Measurements from ENCODE around the gene POLR2E.

GRCh38 chr19:1085053-1085658 is 10.0 kb downstream of the POLR2E start:
- TF ChIP-seq POLR2AphosphoS5 (IDR thresholded peaks at IDR 0.05; ENCODE audit: low read depth) = no peak
- no peak for TF ChIP-seq REST (IDR thresholded peaks at IDR 0.05; ENCODE audit: unreplicated experiment)
- TF ChIP-seq, protein P1, sequence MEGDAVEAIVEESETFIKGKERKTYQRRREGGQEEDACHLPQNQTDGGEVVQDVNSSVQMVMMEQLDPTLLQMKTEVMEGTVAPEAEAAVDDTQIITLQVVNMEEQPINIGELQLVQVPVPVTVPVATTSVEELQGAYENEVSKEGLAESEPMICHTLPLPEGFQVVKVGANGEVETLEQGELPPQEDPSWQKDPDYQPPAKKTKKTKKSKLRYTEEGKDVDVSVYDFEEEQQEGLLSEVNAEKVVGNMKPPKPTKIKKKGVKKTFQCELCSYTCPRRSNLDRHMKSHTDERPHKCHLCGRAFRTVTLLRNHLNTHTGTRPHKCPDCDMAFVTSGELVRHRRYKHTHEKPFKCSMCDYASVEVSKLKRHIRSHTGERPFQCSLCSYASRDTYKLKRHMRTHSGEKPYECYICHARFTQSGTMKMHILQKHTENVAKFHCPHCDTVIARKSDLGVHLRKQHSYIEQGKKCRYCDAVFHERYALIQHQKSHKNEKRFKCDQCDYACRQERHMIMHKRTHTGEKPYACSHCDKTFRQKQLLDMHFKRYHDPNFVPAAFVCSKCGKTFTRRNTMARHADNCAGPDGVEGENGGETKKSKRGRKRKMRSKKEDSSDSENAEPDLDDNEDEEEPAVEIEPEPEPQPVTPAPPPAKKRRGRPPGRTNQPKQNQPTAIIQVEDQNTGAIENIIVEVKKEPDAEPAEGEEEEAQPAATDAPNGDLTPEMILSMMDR (conservative IDR thresholded peaks at IDR 0.05; ENCODE audit: low read depth in 2 of 2) = no peak
- no peak for TF ChIP-seq EZH2 (IDR thresholded peaks at IDR 0.05; ENCODE audit: low read depth, unreplicated experiment)
- TF ChIP-seq EZH2phosphoT487 (IDR thresholded peaks at IDR 0.05; ENCODE audit: unreplicated experiment) = no peak
- TF ChIP-seq ETS1 (IDR thresholded peaks at IDR 0.05) = no peak
- no peak for TF ChIP-seq JUNB (IDR thresholded peaks at IDR 0.05; ENCODE audit: unreplicated experiment)
- no peak for TF ChIP-seq ZNF331 (CRISPR knock-in tag; IDR thresholded peaks at IDR 0.05; ENCODE audit: low read depth)
- no peak for TF ChIP-seq ZNF462 (CRISPR knock-in tag; IDR thresholded peaks at IDR 0.05)
- TF ChIP-seq NANOG (IDR thresholded peaks at IDR 0.05; ENCODE audit: borderline replicate concordance) = no peak
- no peak for TF ChIP-seq CREB1 (CRISPR knock-in tag; IDR thresholded peaks at IDR 0.05; ENCODE audit: low read depth)
- TF ChIP-seq STAT1 (IDR thresholded peaks at IDR 0.05; ENCODE audit: unreplicated experiment) = no peak
